Measurements from ENCODE around the gene CREB3L1.

DNA sequence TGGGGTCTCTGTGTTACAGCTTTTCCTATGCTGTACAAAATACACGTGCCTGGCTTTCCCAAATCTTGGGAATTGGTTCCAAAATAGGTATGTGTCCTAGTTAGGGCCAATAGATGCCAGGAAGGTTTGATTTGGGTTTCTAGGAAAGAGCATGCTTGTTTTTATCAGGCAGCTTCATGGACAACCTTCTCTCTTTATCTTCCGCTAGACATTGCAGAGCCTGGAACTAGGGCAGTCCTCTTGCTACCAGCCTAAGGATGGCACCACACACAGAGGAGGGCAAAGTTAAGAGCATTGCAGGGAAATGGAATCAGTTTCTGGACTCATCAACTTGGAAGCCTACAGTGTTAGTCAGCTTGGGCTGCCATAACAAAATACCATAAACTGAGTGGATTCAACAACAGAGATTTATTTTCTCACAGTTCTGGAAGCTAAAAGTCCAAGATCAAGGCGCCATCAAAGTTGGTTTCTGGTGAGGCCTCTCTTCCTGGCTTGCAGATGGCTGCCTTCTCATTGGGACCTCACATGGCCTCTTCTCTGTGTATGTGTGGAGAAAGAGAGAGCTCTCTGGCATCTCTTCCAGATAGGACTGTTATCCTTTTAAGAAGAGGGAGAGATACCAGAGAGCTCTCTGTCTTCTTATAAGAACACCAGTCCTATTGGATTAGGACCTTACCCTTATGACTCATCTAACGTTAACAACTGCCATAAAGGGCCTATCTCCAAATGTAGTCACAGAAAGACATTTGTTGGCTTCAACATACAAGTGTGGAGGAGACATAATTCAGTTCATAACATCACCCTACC is 27.3 kb upstream of the CREB3L1 start:
- no peak for TF ChIP-seq EZH2phosphoT487 (conservative IDR thresholded peaks at IDR 0.05; ENCODE audit: low read length)
- TF ChIP-seq CTCF (IDR thresholded peaks at IDR 0.05; ENCODE audit: insufficient read depth, low read length, poor library complexity, severe bottlenecking) = no peak
